GM18505 (cell line): Measurements from ENCODE around the gene EFHD2.
"Not testable (repeated sequence)": the region's sequence is repeated elsewhere in the genome, so short reads cannot be mapped to it uniquely, and the experiment has no call there.

Source experiments
- ATAC-seq: cut with Tn5 transposase; IDR thresholded peaks from one replicate; pipeline ENCODE4 v1.9.1; 2021; ENCODE audit not compliant: unreplicated experiment
- POLR2A ChIP-seq: IDR thresholded peaks from 4 replicates; pipeline ENCODE4 v1.6.1; 2011; ENCODE audit warnings: borderline replicate concordance; ENCODE audit not compliant: insufficient read depth, insufficient read length; ENCODE audit errors: extremely low read depth

EFHD2 gene

GRCh38 chr1:15382601-15383518, 26.8 kb upstream of the EFHD2 start:
- TF ChIP-seq POLR2A: no peak
- no peak for ATAC-seq

DNA sequence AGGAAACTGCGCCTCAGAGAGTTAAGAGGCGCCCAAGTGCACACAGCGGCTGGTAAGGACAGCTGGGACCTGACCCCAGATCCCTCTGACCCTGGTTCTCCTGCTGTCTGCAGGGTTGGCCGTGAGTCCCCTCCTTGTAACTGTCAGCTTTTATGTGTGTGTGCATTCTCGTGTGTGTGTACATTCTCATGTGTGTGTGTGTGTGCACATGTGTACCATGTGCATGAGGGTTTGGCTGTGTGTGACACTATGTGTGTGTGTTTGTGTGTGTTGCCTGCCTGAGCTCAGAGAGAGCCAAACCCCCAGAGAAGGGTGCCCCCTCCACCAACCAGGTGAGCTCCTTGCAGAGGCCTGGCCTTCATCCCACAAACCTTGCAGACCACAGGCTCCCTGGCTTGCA, 25.9 kb upstream of the EFHD2 start:
- TF ChIP-seq POLR2A: no peak
- no peak for ATAC-seq

GRCh38 chr1:15384301-15384901, 25.3 kb upstream of the EFHD2 start:
- ATAC-seq: no peak
- TF ChIP-seq POLR2A: no peak

- TF ChIP-seq POLR2A: no peak
- no peak for ATAC-seq
Observed at GRCh38 chr1:15385420-15385819, 24.3 kb upstream of the EFHD2 start.

GRCh38 chr1:15386164-15386749, 23.4 kb upstream of the EFHD2 start:
- TF ChIP-seq POLR2A: no peak
- ATAC-seq: no peak

GRCh38 chr1:15388201-15388880, 21.3 kb upstream of the EFHD2 start:
- ATAC-seq: no peak
- TF ChIP-seq POLR2A: no peak

- not testable (repeated sequence) for ATAC-seq
Observed at GRCh38 chr1:15389828-15390227, 19.9 kb upstream of the EFHD2 start.

- TF ChIP-seq POLR2A: no peak
- no peak for ATAC-seq
Observed at GRCh38 chr1:15390667-15391066, 19.0 kb upstream of the EFHD2 start.

DNA sequence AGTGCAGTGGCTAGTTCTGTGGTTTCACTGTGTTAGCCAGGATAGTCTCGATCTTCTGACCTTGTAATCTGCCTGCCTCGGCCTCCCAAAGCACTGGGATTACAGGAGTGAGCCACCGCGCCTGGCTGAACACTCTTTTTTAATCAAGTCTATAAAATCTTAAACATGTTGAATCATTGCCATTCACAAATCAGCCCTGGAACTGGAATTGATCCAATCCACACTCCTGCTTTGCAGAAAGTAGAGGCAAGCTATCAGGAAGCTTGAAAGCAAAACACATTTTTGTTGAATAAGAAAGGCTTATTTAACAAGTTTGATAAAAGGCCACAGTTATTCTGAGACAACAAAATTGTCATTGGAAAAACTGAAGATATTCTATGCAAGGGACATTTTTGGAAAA, 18.3 kb upstream of the EFHD2 start:
- TF ChIP-seq POLR2A: no peak
- no peak for ATAC-seq

- no peak for TF ChIP-seq POLR2A
- no peak for ATAC-seq
Observed at GRCh38 chr1:15393475-15394257, 16.0 kb upstream of the EFHD2 start.

- no peak for ATAC-seq
Observed at GRCh38 chr1:15394258-15394690, 15.4 kb upstream of the EFHD2 start.

GRCh38 chr1:15397236-15397635, 12.5 kb upstream of the EFHD2 start:
- no peak for ATAC-seq
- no peak for TF ChIP-seq POLR2A

More at GRCh38 chr1:15394258-15394690, 15.4 kb upstream of the EFHD2 start:
- TF ChIP-seq POLR2A: no peak

GRCh38 chr1:15399710-15400109, 10.0 kb upstream of the EFHD2 start:
- no peak for TF ChIP-seq POLR2A
- no peak for ATAC-seq
